B cell (primary cell): ENCODE results near the gene LONP1. TPM values are rescaled to one million over a fixed set of nuclear protein-coding genes. Genes with fewer than 3 reads are reported as not detected.
A peak's percentile ranks its signal among the peaks of the same experiment; 100 is the strongest.

Experiments
- ATAC-seq: fragments of 200-7000 bp; cut with Tn5 transposase; one replicate; pipeline ENCODE4 v1.10.0; 2021; ENCODE audit warnings: low read depth, mild to moderate bottlenecking, moderate number of reproducible peaks, moderate library complexity
- CTCF ChIA-PET: fragments of 350-600 bp; sonication (Branson Sonifier 250); formaldehyde crosslinking; loops from one replicate; lab custom pipeline; 2021; ENCODE audit warnings: antibody characterized with exemption, inconsistent platforms; lab: Charles Lee
- POLR2A ChIA-PET: fragments of 350-600 bp; sonication (Branson Sonifier 250); formaldehyde crosslinking; loops from one replicate; lab custom pipeline; 2021; ENCODE audit warnings: antibody characterized with exemption; lab: Charles Lee
- DNase-seq: peaks from one replicate; pipeline ENCODE4 v3.0.0; 2013
- H2AFZ ChIP-seq: 2 replicates; pipeline ENCODE4 v1.6.1; 2012; ENCODE audit warnings: mild to moderate bottlenecking, low read depth, low read length; ENCODE audit not compliant: insufficient read depth, poor library complexity, severe bottlenecking
- H3K27ac ChIP-seq, 2 donors: 1 replicate in 1 of 2; 2 replicates in 1 of 2; pipeline ENCODE4 v1.5.1; 2012 to 2013; ENCODE audit warnings: low read length in 2 of 2, mild to moderate bottlenecking in 2 of 2, moderate library complexity in 1 of 2
- H3K27me3 ChIP-seq, 4 experiments: fragments of 200-600 bp in 1 of 4; sonication (generic) in 1 of 4; replicated peaks in 1 of 4; 1 replicate in 2 of 4; 2 replicates in 2 of 4; pipeline versions ENCODE4 v1.6.1 to v1.7.0; 2013 to 2016; ENCODE audit warnings: low read length in 3 of 4, mild to moderate bottlenecking in 2 of 4, mixed read lengths in 1 of 4, moderate library complexity in 1 of 4; ENCODE audit not compliant: insufficient read depth in 4 of 4, control insufficient read depth in 3 of 4; ENCODE audit errors: control extremely low read depth in 1 of 4
- H3K36me3 ChIP-seq, 2 experiments: replicated peaks in 1 of 2; 1 replicate in 1 of 2; 2 replicates in 1 of 2; pipeline versions ENCODE4 v1.6.1 to v1.7.1; 2013; ENCODE audit warnings: low read length in 1 of 2; ENCODE audit not compliant: insufficient read depth in 2 of 2, control insufficient read depth in 1 of 2; ENCODE audit errors: control extremely low read depth in 1 of 2, extremely low read depth in 1 of 2
- H3K4me1 ChIP-seq, 2 donors: fragments of 200-600 bp in 1 of 2; sonication (generic) in 1 of 2; 1 replicate in 1 of 2; 2 replicates in 1 of 2; pipeline versions ENCODE4 v1.5.1 to v1.6.1; 2013 to 2017; ENCODE audit warnings: low read length in 2 of 2; ENCODE audit not compliant: control insufficient read depth in 2 of 2, insufficient read depth in 2 of 2
- H3K4me2 ChIP-seq: replicated peaks from 2 replicates; pipeline ENCODE3; 2012; ENCODE audit warnings: mild to moderate bottlenecking, low read depth, low read length; ENCODE audit not compliant: poor library complexity, severe bottlenecking
- H3K4me3 ChIP-seq, 5 experiments: fragments of 200-600 bp in 1 of 5; sonication (generic) in 1 of 5; 1 replicate in 3 of 5; 2 replicates in 2 of 5; pipeline versions ENCODE4 v1.5.1 to v1.7.0; 2011 to 2016; ENCODE audit warnings: low read length in 4 of 5, mild to moderate bottlenecking in 4 of 5, low read depth in 2 of 5, control low read depth in 1 of 5, moderate library complexity in 1 of 5; ENCODE audit not compliant: insufficient read depth in 1 of 5; ENCODE audit errors: control extremely low read depth in 1 of 5, extremely low read depth in 1 of 5
- H3K79me2 ChIP-seq: fragments of 200-600 bp; sonication (generic); one replicate; pipeline ENCODE4 v1.6.0; 2016; ENCODE audit warnings: low read length; ENCODE audit not compliant: control insufficient read depth, insufficient read depth
- H3K9ac ChIP-seq: fragments of 200-600 bp; sonication (generic); 2 replicates; pipeline ENCODE4 v1.6.1; 2017; ENCODE audit warnings: mild to moderate bottlenecking, low read length, moderate library complexity
- H3K9me3 ChIP-seq, 3 donors: one replicate each; pipeline versions ENCODE4 v1.6.1 to v1.7.1; 2013; ENCODE audit warnings: low read length in 2 of 3; ENCODE audit not compliant: control insufficient read depth in 2 of 3, insufficient read depth in 1 of 3; ENCODE audit errors: control extremely low read depth in 1 of 3
- H4K20me1 ChIP-seq: 2 replicates; pipeline ENCODE4 v1.6.0; 2012; ENCODE audit warnings: mild to moderate bottlenecking, low read length; ENCODE audit not compliant: insufficient read depth, control insufficient read depth, poor library complexity, severe bottlenecking
- H3K27ac Mint-ChIP-seq: one replicate; pipeline ENCODE4 v1.8.0; 2021; ENCODE audit warnings: mixed read lengths
- H3K27me3 Mint-ChIP-seq: one replicate; pipeline ENCODE4 v1.8.0; 2021; ENCODE audit warnings: mixed read lengths
- H3K4me1 Mint-ChIP-seq: one replicate; pipeline ENCODE4 v1.8.0; 2021; ENCODE audit warnings: mixed read lengths
- H3K4me3 Mint-ChIP-seq: one replicate; pipeline ENCODE4 v1.8.0; 2021; ENCODE audit warnings: mixed read lengths
- H3K9me3 Mint-ChIP-seq: one replicate; pipeline ENCODE4 v1.8.0; 2022; ENCODE audit warnings: mixed read lengths; ENCODE audit not compliant: insufficient read depth
- EZH2 ChIP-seq: IDR thresholded peaks from 2 replicates; pipeline ENCODE4 v1.6.1; 2012; ENCODE audit warnings: borderline replicate concordance, low read depth, mild to moderate bottlenecking, moderate library complexity, low read length; ENCODE audit not compliant: insufficient read depth, poor library complexity, severe bottlenecking
- WGBS: methylation state at CpG from one replicate; pipeline ENCODE4 v1.1.5; 2013; ENCODE audit warnings: missing lambda C conversion rate; ENCODE audit not compliant: insufficient coverage; 5-methylcytosine and 5-hydroxymethylcytosine counted together
- intact Hi-C: fragments of 100-400 bp; cut with micrococcal nuclease; formaldehyde crosslinking; loops from one replicate; pipeline ENCODE4 v1.10.0; 2022
- polyA plus RNA-seq: library from polyadenylated mRNA; depleted of rRNA; stranded (reverse); fragments of >200 nt; gene quantifications from 2 replicates; pipeline ENCODE4 v1.2.3, GENCODE V29; 2012
- total RNA-seq, 2 donors: library from RNA; stranded (reverse); fragments of 120-200 nt in 1 of 2; gene quantifications; 1 replicate in 1 of 2; 2 replicates in 1 of 2; pipeline versions ENCODE4 v1.2.3 to v1.2.4, GENCODE V29; 2013 to 2022
- TF ChIP-seq, protein P1 (sequence below): fragments of 200-600 bp; IDR thresholded peaks from one replicate; pipeline ENCODE4 v1.8.0; 2022; ENCODE audit warnings: antibody characterized with exemption, mild to moderate bottlenecking

Gene LONP1
- total and polyA plus RNA-seq, 2 donors (not counting 1 experiment from before 2014, with no cell fraction given), result 60.1 to 67.2 TPM

GRCh38 chr19:5678071-5678718, 41.8 kb downstream of the LONP1 start:
- Histone ChIP-seq H3K27ac (no peak overlapping the region), H4K20me1 (no peaks in the 10 kb centered on the region), H3K9me3 (peaks cover 0 to 3% (median 0%) of the 10 kb centered on the region in 3 donors), H3K4me3 (no peak overlapping the region), H3K9ac (no peak overlapping the region), H2AFZ (no peak overlapping the region), H3K36me3 (no peaks in the 10 kb centered on the region), H3K79me2 (peaks cover 12% of the 10 kb centered on the region), H3K27me3 (no peaks in the 10 kb centered on the region), H3K4me2 (no peak overlapping the region), H3K4me1 (peaks cover 14 to 17% of the 10 kb centered on the region in 2 donors)
- peak overlapping the region; percentile 13 for H3K4me3 Mint-ChIP-seq
- intact Hi-C loops, result no loop called here
- ChIA-PET POLR2A (no interaction called here), CTCF (no interaction called here)
- DNase-seq (peak; percentile 29), ATAC-seq (no peak)
- TF ChIP-seq EZH2, result no peak
- TF ChIP-seq, protein P1, sequence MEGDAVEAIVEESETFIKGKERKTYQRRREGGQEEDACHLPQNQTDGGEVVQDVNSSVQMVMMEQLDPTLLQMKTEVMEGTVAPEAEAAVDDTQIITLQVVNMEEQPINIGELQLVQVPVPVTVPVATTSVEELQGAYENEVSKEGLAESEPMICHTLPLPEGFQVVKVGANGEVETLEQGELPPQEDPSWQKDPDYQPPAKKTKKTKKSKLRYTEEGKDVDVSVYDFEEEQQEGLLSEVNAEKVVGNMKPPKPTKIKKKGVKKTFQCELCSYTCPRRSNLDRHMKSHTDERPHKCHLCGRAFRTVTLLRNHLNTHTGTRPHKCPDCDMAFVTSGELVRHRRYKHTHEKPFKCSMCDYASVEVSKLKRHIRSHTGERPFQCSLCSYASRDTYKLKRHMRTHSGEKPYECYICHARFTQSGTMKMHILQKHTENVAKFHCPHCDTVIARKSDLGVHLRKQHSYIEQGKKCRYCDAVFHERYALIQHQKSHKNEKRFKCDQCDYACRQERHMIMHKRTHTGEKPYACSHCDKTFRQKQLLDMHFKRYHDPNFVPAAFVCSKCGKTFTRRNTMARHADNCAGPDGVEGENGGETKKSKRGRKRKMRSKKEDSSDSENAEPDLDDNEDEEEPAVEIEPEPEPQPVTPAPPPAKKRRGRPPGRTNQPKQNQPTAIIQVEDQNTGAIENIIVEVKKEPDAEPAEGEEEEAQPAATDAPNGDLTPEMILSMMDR, result no peak
- 97% methylated on average over 20 of the region's 22 CpGs for WGBS
- no peaks in the 10 kb centered on the region for H3K27me3 Mint-ChIP-seq
- H3K27ac Mint-ChIP-seq, result no peak overlapping the region
- H3K9me3 Mint-ChIP-seq, result no peaks in the 10 kb centered on the region
- H3K4me1 Mint-ChIP-seq, result peaks cover 25% of the 10 kb centered on the region

- Histone ChIP-seq H3K79me2 (peaks cover 12% of the 10 kb centered on the region), H3K4me2 (no peak overlapping the region), H4K20me1 (no peaks in the 10 kb centered on the region), H3K27ac (no peak overlapping the region), H3K4me3 (no peak overlapping the region), H2AFZ (no peak overlapping the region), H3K36me3 (no peaks in the 10 kb centered on the region), H3K4me1 (peaks cover 14 to 17% of the 10 kb centered on the region in 2 donors), H3K27me3 (no peaks in the 10 kb centered on the region), H3K9me3 (peaks cover 0 to 3% (median 0%) of the 10 kb centered on the region in 3 donors), H3K9ac (no peak overlapping the region)
- Mint-ChIP-seq H3K27ac (peak overlapping the region; percentile 50), H3K27me3 (no peaks in the 10 kb centered on the region), H3K9me3 (no peaks in the 10 kb centered on the region), H3K4me1 (peaks cover 25% of the 10 kb centered on the region), H3K4me3 (no peak overlapping the region)
- CTCF ChIA-PET, result no interaction called here
- DNase-seq, result peak; percentile 23
- intact Hi-C loops, result no loop called here
- POLR2A ChIA-PET, result no interaction called here
- no peak for TF ChIP-seq EZH2
- TF ChIP-seq, protein P1, result no peak
- WGBS, result 100% methylated on average over 9 of the region's 9 CpGs
- no peak for ATAC-seq
Measured at GRCh38 chr19:5677580-5677979, 42.4 kb downstream of the LONP1 start.
